Stimulated activated CD8-positive, alpha-beta memory T cell treated with anti-CD3 and anti-CD28 coated beads, Interleukin-15, amount 100 ng/mL, for 24 hours (primary cell): ENCODE data around the gene AMOTL2.

Experiments used
- DNase-seq: peaks from one replicate; pipeline ENCODE4 v3.0.0-alpha.2; 2020; ENCODE audit warnings: low read depth

Gene AMOTL2

DNA sequence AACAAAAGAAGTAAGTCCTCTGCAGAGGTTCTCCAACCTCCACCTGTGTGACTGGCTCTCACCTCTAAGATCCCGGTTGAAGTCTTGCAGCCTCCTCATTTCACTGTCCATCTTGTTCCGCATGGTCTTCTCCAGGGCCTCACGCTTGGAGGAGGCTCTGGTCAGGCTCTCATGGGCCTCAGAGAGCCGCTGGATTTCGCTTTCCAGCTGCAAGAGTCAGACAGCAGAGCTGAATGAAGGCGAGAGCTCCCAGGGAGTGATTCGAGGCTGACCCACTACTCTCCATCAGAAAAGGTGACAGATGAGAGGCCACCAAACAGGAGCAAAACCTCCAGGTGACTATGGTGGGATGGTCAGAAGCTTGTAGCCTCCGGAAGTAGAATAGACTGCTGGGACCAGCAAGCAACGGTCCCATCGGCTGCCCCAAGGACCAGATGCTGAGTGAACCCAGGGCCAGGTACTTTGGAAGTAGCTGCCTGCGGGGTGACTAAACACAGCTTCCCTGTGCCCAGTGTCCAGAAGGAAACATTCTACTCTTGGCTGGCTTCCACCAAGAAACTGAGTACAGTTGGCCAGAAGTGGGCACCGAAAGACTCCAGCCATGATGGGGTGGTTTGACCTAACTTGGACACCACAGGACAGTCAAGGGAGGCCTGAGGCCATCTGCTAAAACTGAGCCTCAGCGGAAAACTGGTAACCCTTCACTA lies 7.9 kb downstream of the AMOTL2 start:
- DNase-seq: no peak

DNA sequence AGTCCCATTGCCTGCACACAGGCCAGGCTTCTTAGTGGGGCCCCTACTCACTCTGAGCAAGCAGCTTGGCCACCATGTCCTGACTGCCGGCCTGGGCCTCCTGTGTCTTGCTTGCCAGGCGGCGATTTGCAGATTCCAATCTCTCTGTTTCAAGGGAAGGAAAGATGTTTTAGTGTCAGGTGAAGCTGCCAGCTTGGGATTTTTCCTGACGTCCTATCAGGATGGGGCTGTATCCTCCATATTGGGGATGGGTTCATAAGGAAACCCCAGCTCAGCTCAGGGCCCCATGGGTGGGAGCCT lies 8.5 kb downstream of the AMOTL2 start:
- DNase-seq: no peak

DNA sequence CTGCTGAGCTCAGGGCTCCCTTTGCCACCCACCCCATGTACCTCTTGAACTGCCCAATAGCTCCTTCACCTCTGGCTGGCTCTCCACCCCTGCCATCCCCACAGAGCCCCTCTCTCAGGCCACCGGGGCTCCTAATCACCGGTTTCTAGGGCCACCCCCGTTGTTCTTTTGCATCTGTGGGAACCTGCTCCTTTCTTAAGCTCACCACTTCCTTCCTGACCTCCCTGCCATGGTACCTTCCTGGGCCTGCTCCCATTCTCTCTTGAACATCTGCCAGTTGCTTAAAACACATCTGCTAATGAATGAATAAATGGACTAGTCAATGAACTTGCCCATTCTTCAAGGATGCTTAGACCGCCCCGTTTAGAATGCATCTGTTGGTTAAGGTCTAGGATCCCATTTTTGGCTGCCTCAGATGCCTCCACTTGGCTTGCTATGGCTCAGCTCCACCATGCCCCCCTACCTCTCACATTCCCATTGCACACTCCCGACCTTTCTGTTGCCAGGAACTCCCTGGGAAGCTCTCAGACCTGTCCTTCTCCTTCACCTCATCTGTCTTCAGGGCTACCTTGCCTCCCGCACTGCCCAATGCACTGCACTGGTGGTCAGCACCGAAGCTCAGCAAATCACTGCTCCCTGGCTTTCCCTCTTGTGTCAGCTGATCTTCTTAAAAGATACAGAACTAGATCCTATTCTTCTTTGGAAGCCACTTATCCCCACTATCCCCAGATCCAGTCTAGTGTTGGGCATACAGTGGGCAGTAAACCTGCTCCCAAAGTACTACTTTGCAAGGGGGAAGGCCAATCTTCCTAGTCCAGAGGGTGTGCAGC lies 9.1 kb downstream of the AMOTL2 start:
- DNase-seq: no peak

DNA sequence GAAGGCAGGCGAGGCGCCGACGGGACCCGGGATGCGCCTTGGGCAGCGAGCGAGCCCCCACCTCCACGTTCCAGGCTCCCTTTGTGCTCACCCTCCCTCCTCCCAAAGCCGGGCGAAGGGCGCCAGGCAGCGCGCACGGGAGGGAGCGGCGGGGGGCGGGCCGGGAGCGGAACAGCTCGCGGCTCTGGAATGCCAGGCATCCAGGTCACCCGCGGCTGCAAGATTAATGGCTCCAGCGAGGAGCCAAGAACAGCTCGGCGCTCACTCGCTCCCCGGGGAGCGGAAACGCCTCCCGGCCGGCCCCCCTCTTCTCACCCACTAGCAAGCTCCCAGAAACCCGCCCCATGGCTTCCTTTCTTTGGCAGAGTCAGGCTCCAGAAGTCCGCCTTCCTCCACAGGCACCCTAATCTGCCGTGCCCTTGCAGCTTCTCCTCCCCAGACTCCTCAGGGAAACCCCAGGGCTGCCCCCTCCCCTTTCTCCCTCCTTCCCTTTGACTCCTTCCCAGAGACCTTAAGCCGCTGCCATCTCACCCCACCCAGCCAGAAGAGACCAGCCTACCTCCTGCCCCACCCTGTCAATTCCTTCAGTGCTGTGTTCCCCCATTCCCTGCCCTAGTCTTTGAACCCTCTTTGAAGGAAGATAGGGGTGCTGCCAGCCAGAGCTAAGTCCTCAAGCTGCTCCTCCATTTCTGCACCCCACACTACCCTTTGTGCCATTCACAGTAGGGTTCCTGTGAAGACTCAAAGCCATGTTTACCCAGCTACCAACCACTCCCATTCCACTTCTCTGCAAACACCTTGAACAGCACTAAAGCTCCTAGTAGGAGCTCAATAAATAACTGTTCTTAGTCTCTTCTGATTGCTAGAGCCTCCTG lies 9.9 kb downstream of the AMOTL2 start:
- DNase-seq: no peak

DNA sequence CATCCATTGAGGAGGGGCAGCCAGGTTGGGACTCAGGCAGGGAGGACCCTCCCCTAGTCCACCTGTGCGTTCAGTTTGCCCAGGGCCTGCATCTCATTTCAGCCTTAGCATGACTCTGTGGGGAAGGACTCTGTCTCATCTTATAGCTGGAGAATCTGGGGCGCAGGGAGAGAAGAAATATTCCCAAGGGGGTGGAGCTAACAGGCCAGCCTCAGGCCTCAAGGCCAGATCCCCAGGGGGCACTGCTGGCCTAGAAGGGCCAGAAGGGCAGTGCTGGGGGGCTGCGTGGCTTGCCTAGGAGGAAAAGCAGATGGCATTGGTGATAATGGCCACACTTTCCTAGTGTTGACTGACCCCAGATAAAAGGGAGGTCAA lies 10.9 kb downstream of the AMOTL2 start:
- no peak for DNase-seq

DNA sequence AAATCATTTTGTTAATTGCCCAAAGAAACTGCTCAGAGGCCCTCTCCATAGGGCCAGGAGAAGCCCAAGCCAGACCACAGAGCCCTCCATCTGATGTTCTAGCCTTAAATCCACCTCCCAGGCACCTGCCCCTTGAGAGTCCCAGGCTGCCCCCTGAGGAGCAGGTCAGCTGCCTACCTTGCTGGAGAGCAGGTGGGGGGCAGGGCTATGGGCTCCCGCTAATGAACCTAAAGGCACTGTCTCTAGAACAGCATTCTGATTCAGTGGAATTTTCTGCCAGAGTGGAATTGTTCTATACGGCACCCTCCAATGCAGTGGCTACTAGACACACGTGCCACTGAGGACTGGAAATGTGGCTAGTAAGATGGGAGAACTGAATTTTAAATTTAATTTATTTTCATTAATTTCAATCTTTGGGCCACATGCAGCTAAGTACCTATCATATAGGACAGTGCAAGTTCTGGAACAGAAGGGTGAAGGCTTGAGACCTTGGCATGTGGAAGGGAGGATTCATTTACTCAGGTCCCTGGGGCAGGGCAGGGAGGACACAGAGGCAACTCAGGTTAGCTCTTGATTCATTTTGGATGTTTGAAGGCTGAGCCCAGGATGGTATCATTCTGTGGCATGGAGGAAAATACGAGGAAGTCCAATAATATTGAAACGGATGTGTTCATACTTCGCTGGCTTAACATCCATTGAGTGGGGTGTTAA lies 11.4 kb downstream of the AMOTL2 start:
- no peak for DNase-seq

DNA sequence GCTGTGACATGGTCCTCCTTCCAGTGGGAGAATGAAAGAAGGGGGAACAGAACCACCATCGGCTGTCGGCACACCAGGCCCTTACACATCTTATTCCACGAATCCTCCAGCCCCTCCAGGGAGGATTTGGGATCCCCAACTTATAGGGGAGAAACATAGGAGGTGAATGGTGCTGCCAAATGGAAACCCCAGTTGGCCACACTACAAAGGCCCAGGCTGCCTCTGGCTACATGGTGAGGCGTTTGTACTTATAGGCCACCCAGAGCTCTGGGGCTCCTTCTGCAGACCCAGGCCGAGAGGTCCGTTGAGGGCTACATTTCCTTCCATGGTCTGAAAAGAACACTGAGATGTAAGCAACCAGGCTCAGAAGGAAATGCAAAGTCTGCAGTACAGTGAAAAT lies 12.0 kb downstream of the AMOTL2 start:
- DNase-seq: no peak

DNA sequence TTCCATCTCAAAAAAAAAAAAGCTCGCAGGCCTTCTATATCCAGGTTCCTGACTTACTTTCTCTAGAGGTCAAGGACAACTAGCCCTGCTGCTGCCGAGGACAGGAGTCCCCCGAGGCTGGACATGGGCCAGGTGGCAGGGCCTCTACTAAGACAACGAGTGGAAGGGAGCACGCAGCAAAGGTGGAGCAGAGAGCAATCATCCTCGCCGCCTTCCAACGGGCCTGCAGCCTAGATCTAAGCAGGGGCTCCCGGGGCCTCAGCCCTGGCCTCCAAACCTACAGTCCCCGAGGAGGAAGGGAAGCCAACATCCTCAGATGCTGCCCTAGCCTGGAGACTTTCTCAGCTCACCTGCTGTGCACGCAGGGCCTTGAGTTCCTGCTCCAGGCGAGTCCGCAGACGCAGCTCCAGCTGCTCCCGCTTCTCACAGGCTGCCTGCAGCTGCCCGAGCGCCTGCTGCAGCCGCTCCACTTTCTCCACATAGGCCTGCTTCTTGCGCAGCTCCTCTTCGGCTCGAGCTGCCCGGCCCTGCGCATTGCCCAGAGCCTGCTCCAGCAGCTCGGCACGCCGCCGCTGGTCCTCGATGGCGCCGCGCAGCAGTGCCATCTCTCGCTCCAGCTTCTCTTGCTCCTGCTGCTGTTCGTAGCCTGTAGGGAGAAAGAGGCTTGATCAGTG lies 12.9 kb downstream of the AMOTL2 start:
- DNase-seq: no peak

DNA sequence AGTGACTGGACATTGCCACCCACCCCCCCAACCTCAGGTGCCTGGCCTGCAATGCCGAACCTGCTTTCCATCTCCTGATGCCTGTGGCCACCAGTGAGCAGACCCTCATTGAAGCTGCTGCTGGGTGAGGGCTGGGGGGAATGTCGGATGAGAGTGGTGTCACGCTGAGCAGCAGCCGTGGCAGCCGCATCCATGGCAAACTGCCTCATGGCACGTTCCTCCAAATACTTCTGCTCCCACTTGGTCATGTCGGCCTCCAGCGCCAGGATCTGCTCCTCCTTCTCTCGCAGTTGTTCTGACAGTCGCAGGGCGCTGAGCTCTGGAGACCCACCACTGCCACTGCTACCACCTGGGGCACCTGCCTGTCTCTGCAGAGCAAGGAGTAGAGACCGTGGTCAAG lies 14.2 kb downstream of the AMOTL2 start:
- no peak for DNase-seq

DNA sequence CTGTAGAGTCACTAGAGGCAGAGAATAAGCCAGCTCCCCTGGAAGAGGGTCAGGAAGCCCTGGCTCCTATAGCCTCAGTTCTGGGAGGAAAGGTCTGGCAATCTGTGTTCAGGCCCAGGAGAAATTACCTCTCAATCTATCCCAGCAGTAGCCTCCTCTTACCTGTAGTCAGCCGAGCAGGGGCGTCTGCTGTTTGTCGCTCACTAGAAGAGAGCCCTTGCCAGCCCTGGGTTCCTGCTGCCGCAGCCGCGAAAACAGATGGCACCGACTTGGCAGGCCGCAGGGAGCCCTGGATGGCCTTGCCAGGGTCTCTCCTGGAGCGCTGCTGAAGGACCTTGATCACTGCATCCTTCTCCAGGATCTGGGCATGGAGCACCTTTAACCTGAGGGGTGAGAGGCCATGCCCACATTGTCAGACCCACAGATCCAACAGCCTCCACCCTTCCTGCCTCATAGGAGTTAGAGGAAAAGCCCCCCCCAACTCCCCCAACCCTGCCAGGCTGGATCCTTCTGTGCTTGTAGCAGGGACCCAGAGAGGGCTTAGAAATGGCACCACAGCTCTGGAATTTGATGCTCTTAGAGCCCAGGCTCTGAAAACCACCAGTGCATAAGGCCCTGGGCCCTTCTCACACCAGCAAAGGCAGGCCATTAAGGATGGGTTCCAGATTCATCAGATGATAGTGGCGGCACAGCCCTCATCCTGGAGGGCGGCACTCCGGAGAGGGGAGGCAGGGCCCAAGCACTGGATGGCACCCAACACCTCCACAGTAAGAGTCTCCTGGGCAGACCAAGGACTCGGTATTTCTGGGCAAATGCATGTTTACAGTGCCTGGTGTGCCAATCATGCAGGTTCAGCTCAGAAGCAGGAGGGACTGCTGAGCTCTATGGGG lies 14.9 kb downstream of the AMOTL2 start:
- no peak for DNase-seq

DNA sequence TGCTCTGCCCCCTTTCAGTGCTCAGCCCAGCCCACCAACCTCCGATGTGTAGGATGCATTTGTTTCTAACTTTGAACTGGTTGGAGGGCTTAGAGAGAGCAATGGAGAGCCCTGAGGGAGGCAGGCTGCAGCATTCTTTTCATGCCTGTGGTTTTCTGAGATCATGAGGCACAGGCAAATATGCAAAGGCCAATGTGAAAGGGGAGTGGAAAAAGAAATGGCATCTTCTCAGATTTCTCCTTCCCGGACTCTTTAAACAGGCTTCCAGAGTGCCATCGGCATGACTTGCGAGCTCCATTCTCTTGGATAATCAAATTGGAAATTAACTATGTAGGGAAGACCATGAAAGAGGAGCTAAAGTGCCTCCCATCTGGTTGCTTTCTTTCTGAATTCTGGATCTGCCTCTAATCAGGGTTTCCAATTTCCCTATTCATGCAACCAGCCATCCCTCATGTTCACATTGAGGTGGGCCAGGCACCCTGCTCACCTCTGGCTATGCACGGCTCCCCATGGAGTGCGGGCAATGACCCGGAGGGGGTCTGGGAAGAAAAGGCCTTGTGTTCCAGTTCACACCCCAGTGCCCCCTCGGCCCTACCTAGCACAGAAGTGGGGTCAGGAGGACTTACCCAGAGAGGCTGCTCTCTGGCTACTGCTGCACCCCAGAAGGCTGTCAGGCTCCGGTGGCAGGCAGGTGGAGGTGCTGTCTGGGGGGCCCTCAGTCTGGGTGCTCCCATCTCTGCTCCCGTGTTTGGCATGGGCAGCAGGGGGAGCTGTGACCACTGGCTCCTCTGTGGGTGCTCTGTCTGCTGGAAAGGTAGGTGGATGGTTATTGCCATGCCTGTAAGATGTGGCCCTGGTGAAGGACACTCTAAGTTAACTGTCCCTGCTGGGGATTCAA lies 16.1 kb downstream of the AMOTL2 start:
- DNase-seq: no peak

DNA sequence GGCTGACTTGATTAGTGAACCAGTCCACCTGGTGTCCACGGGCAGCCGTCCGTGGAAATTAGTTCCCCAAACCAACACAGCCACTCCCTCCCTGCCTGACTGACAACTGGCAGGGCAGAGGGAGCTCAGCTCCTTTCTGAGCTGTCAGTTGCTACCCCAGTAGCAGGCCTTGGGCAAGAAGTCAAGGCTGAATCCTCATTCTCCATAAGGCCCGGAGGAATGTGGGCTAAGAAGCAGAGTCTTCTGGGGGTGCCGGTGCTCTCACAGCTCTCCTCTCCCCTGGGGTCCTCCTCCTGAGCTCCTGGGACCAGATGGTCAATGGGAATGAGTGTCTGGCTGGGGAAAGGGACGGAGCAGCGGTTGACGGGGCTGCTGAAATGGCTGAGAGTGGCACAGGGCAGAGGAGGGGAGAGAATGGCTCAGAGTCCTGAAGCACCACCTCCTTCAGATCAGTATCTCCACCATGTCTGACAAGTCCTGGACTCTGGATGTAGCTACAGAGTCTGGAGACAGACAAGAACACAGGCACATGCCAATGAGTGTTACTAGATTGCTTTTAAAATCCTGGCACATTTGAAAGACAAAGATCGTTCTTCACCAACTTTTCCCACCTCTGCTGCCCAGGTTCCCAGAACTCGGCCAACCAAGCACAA lies 16.9 kb downstream of the AMOTL2 start:
- DNase-seq: no peak

DNA sequence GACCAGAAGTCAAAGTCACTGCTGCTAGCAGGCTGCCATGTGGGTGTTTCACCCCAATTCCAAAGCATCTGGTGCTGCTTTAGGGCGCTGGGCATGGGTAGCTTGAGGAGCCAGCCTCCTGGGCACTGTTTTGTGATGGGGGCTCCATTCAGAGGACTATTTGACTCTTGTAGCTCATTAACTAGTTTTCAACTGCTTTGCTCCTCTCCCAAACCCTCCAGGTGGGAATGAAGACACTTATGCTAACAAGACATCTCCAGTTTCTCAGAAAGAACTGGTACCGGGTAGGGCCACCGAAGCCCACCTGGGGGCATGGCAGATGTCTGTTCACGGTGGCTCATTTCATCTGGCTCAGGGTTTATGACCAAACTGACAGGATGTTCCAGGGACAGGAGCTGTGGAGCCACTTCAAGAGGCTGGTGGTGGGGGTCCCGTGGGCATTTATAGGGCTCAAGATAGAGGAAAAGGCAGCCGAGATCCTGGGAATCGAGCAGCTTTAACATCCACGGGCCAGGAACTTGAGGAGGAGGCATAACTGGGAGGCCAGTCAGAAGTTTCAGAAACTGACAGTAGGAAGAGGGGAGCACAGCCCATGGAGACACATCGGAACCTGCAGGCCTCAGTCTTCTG lies 17.7 kb downstream of the AMOTL2 start:
- DNase-seq: no peak

DNA sequence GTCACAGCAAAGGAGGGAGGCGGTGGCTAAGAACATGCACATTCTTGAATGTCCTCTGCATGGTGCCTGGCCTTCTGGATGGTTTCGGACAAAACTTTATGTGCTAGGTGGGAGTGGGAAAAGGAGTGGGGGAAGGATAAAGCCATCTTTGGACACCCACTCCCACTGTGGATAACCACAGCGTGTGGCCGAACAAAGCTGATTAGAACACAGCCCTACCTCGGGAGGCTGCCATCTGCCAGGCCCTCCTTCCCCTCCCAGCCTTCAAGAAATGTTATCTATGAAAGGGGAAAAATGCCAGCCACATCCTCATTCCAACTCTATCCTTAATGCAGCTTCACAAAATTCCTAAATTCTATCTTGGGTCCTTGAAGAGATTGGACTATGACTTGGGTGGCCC lies 18.8 kb downstream of the AMOTL2 start:
- no peak for DNase-seq

DNA sequence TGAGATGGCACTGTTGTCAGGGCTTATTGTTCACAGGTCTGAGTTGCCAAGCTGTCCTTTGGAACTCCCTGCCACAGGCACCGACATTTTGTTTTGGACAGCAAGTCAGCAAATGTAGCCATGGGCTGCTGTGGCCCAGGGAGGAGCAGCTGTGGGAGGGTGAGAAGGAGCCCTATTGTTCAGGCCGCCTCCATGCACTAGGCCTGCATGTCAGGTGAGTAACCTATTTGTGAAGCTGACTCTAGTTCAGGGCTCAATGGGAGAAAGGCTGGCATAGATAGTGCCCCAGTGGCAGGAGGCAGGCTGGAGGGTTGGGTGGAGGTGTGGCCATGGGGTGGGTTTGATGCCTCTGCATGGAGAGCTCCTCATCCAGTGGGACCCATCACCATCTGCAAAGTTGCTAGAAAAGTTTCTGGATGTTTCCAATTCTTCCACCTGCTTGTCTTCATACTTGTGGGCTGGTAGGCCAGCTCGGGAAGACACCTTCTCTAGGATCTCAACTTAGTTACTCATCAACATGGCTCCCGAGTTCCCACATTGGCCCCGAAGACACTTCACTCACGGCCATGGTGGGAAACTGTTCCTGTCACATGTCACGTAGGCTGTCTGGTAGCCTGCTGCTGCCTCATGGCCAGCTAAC lies 19.5 kb downstream of the AMOTL2 start:
- no peak for DNase-seq

DNA sequence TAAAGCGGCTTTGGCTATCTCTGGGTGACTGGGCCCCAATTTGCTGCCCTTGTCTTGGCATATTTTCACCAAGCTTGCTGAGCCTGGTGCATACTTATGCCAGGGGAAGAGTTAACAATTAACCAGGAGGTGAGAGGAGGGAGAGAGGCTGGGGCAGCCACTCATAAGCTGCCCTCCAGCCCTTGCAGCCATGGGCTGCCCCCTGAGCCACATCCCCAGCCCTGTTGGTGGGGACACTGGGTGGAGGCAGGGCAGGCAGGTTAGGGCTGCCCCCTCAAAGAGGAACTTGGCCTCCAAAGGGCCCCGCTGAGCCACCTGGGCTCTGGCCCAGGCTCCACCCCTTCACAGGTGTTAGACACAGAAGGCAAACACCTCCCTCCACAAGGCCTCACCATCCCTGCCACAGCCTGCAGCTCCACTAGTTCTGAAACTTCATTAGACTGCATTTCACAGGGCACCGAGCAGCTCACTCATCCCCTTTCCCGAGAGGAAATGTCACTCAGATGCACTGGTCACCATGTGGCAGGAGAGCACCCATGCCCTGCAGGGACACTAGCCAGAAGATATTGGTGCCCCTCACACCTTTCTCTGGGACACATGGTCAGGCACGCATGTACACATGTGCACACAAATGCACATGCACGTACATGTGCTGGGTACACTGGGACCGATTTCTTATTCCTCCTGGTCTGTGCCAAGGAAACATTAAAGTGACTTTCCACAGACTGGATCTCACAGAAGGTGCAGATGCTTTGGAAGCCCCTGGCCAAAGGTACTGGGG lies 20.2 kb downstream of the AMOTL2 start:
- no peak for DNase-seq

DNA sequence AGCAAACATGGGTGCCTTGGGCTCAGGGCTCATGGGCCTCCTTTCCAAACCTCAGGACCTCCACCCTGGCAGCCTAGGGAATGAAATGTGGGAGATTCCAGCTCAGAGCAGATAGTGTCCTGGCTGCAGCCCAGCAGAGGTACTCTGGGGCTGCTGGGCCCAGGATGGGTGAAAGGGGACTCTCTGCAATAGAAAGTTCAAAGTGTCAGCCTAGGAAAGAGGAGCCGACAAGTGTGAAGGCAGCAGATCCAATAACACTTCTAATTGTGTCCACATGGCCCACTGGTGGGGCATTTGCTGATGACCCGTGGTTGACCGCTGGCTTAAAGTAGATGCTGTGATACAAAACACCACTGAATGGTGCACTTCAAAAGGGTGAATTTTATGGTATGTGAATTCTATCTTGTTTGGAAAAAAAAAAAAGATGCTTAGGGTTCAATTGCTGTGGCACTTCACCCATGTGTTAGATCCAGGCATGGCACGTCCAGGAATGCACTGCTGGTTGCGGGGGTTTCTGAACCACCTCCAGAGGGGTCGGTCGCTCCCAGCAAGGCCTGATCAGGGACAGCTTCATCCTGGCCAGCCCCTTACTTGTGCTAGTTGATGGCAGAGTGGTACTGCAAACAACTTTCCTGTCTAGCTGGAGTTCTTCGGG lies 20.9 kb downstream of the AMOTL2 start:
- no peak for DNase-seq
